Skin of body (tissue), 2 donors: ENCODE measurements around the gene LAGE3. TPM values are rescaled to one million over a fixed set of nuclear protein-coding genes. Genes with fewer than 3 reads are reported as not detected.
"Not testable (repeated sequence)": the region's sequence is repeated elsewhere in the genome, so short reads cannot be mapped to it uniquely, and the experiment has no call there.

Experiments used
- DNase-seq: peaks from one replicate; lab custom pipeline; 2025; lab: John Stamatoyannopoulos, UW
- total RNA-seq: library from RNA; depleted of rRNA; stranded (reverse); fragments of >200 nt; gene quantifications from one replicate; pipeline ENCODE4 v1.2.3, GENCODE V29; 2014

Gene LAGE3
- total RNA-seq, 1 donor from 2014 or later: 5.2 TPM

GRCh38 chrX:154502098-154502497, 23.0 kb upstream of the LAGE3 start:
- no peak for DNase-seq

GRCh38 chrX:154501423-154501822, 22.3 kb upstream of the LAGE3 start:
- not testable (repeated sequence) for DNase-seq

- not testable (repeated sequence) for DNase-seq
These were observed 17.6 kb upstream of the LAGE3 start for GRCh38 chrX:154496591-154497137.

GRCh38 chrX:154495472-154495922, 16.4 kb upstream of the LAGE3 start:
- no peak for DNase-seq

GRCh38 chrX:154494715-154495114, 15.6 kb upstream of the LAGE3 start:
- no peak for DNase-seq

- peak; percentile 82 for DNase-seq
These were observed 11.5 kb upstream of the LAGE3 start, which contains the start of gene SLC10A3 for GRCh38 chrX:154490414-154491083. TSS of gene SLC10A3 (minus strand) at chrX:154490629. CDS start at chrX:154488940, 1,689 bp downstream.

- no peak for DNase-seq
These were observed 10.9 kb upstream of the LAGE3 start for GRCh38 chrX:154490021-154490413.

GRCh38 chrX:154489182-154489581, 10.1 kb upstream of the LAGE3 start:
- DNase-seq: no peak

GRCh38 chrX:154488336-154489075, 9.4 kb upstream of the LAGE3 start:
- no peak for DNase-seq

GRCh38 chrX:154487518-154488290, 8.6 kb upstream of the LAGE3 start:
- DNase-seq: no peak

- DNase-seq: peak; percentile 4
These were observed 7.5 kb upstream of the LAGE3 start, which contains the start of gene UBL4A for GRCh38 chrX:154486396-154487207. TSS of gene UBL4A (minus strand) at chrX:154486615. CDS start at chrX:154486584, 31 bp downstream.

GRCh38 chrX:154486052-154486395, 6.9 kb upstream of the LAGE3 start:
- no peak for DNase-seq

GRCh38 chrX:154485150-154486051, 6.3 kb upstream of the LAGE3 start:
- no peak for DNase-seq

- DNase-seq: no peak
These were observed 5.4 kb upstream of the LAGE3 start for GRCh38 chrX:154484255-154485149.

GRCh38 chrX:154483325-154483724, 4.2 kb upstream of the LAGE3 start:
- no peak for DNase-seq

GRCh38 chrX:154482786-154483185, 3.7 kb upstream of the LAGE3 start:
- DNase-seq: no peak

- no peak for DNase-seq
These were observed 3.0 kb upstream of the LAGE3 start for GRCh38 chrX:154481911-154482601.

- no peak for DNase-seq
These were observed 2.1 kb upstream of the LAGE3 start for GRCh38 chrX:154481195-154481594.
